MM.1S (cell line): ENCODE measurements around the gene TMEM109.

Experiments
- DNase-seq: peaks from one replicate; pipeline ENCODE4 v3.0.0-alpha.2; 2015
- H2AFZ ChIP-seq: fragments of 300-600 bp; sonication (generic); 2 replicates; pipeline ENCODE4 v1.6.0; 2016; ENCODE audit warnings: antibody characterized with exemption, low read length
- H3F3A ChIP-seq: fragments of 300-600 bp; sonication (generic); 2 replicates; pipeline ENCODE4 v1.6.1; 2016; ENCODE audit warnings: mild to moderate bottlenecking, antibody characterized with exemption, low read length, moderate library complexity, mixed read lengths; ENCODE audit not compliant: insufficient read depth
- H3K27ac ChIP-seq: fragments of 300-600 bp; sonication (generic); 2 replicates; pipeline ENCODE4 v1.5.1; 2016; ENCODE audit warnings: mild to moderate bottlenecking, low read length
- H3K27me3 ChIP-seq: fragments of 300-600 bp; sonication (generic); replicated peaks from 2 replicates; pipeline ENCODE4 v1.6.0; 2016; ENCODE audit warnings: low read length; ENCODE audit not compliant: insufficient read depth
- H3K36me3 ChIP-seq: fragments of 300-600 bp; sonication (generic); replicated peaks from 2 replicates; pipeline ENCODE4 v1.6.1; 2016; ENCODE audit warnings: mild to moderate bottlenecking, low read length, mixed read lengths; ENCODE audit not compliant: insufficient read depth
- H3K4me1 ChIP-seq: fragments of 300-600 bp; sonication (generic); 2 replicates; pipeline ENCODE4 v1.6.1; 2016; ENCODE audit warnings: low read length, mixed read lengths
- H3K4me2 ChIP-seq: fragments of 300-600 bp; sonication (generic); 2 replicates; pipeline ENCODE4 v1.6.0; 2016; ENCODE audit warnings: low read depth, low read length
- H3K4me3 ChIP-seq: fragments of 300-600 bp; sonication (generic); 2 replicates; pipeline ENCODE4 v1.5.1; 2016; ENCODE audit warnings: low read length, mixed read lengths
- H3K79me2 ChIP-seq: fragments of 300-600 bp; sonication (generic); 2 replicates; pipeline ENCODE4 v1.6.1; 2016; ENCODE audit warnings: mixed run types, low read length, mixed read lengths
- H3K9ac ChIP-seq: fragments of 300-600 bp; sonication (generic); 2 replicates; pipeline ENCODE4 v1.6.1; 2016; ENCODE audit warnings: low read length, mixed read lengths
- H3K9me2 ChIP-seq: fragments of 300-600 bp; sonication (generic); replicated peaks from 2 replicates; pipeline ENCODE4 v1.6.1; 2016; ENCODE audit warnings: mild to moderate bottlenecking, low read length, mixed read lengths; ENCODE audit not compliant: insufficient read depth
- H3K9me3 ChIP-seq: fragments of 300-600 bp; sonication (generic); replicated peaks from 2 replicates; pipeline ENCODE4 v1.6.1; 2016; ENCODE audit warnings: mild to moderate bottlenecking, low read length, mixed read lengths; ENCODE audit not compliant: insufficient read depth
- H4K20me1 ChIP-seq: fragments of 300-600 bp; sonication (generic); 2 replicates; pipeline ENCODE4 v1.6.1; 2016; ENCODE audit warnings: mild to moderate bottlenecking, low read length, moderate library complexity, mixed read lengths; ENCODE audit not compliant: insufficient read depth
- EZH2 ChIP-seq: fragments of 300-600 bp; sonication (generic); optimal IDR thresholded peaks from 2 replicates; pipeline ENCODE3; 2017; ENCODE audit warnings: low read depth, mild to moderate bottlenecking, antibody characterized with exemption, low read length, mixed read lengths
- EZH2phosphoT487 ChIP-seq: fragments of 300-600 bp; sonication (generic); IDR thresholded peaks from 2 replicates; pipeline ENCODE4 v1.6.1; 2018; ENCODE audit warnings: antibody characterized with exemption, low read length
- TF ChIP-seq, protein P1 (sequence below): fragments of 300-600 bp; sonication (generic); IDR thresholded peaks from 2 replicates; pipeline ENCODE4 v1.5.1; 2016; ENCODE audit warnings: antibody characterized with exemption, low read length, mixed read lengths

Gene TMEM109

GRCh38 chr11:60869451-60869825, 44.5 kb upstream of the TMEM109 start:
- Histone ChIP-seq H3F3A (peaks cover 20% of the 10 kb centered on the region), H3K9me3 (no peaks in the 10 kb centered on the region), H4K20me1 (no peaks in the 10 kb centered on the region), H3K27ac (peak overlapping the region; percentile 100), H3K9ac (peak overlapping the region; percentile 71), H3K4me1 (peaks cover 63% of the 10 kb centered on the region), H3K79me2 (no peaks in the 10 kb centered on the region), H2AFZ (no peak overlapping the region), H3K36me3 (no peaks in the 10 kb centered on the region), H3K9me2 (no peaks in the 10 kb centered on the region), H3K27me3 (no peaks in the 10 kb centered on the region), H3K4me2 (peak overlapping the region; percentile 78), H3K4me3 (no peak overlapping the region)
- DNase-seq, result no peak
- TF ChIP-seq, protein P1, sequence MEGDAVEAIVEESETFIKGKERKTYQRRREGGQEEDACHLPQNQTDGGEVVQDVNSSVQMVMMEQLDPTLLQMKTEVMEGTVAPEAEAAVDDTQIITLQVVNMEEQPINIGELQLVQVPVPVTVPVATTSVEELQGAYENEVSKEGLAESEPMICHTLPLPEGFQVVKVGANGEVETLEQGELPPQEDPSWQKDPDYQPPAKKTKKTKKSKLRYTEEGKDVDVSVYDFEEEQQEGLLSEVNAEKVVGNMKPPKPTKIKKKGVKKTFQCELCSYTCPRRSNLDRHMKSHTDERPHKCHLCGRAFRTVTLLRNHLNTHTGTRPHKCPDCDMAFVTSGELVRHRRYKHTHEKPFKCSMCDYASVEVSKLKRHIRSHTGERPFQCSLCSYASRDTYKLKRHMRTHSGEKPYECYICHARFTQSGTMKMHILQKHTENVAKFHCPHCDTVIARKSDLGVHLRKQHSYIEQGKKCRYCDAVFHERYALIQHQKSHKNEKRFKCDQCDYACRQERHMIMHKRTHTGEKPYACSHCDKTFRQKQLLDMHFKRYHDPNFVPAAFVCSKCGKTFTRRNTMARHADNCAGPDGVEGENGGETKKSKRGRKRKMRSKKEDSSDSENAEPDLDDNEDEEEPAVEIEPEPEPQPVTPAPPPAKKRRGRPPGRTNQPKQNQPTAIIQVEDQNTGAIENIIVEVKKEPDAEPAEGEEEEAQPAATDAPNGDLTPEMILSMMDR, result no peak
- no peak for TF ChIP-seq EZH2phosphoT487
- TF ChIP-seq EZH2, result no peak

- Histone ChIP-seq H3K9me2 (no peaks in the 10 kb centered on the region), H3K4me3 (peak overlapping the region; percentile 25; the same call in 1 of the 2 replicates), H3K4me1 (peaks cover 59% of the 10 kb centered on the region), H3K9ac (peak overlapping the region; percentile 71), H4K20me1 (no peaks in the 10 kb centered on the region), H3K4me2 (peak overlapping the region; percentile 78), H3F3A (peaks cover 20% of the 10 kb centered on the region), H2AFZ (peak overlapping the region; percentile 49), H3K79me2 (no peaks in the 10 kb centered on the region), H3K36me3 (no peaks in the 10 kb centered on the region), H3K27ac (peak overlapping the region; percentile 100), H3K27me3 (no peaks in the 10 kb centered on the region), H3K9me3 (no peaks in the 10 kb centered on the region)
- peak; percentile 93 for DNase-seq
- no peak for TF ChIP-seq EZH2
- TF ChIP-seq EZH2phosphoT487, result no peak
- TF ChIP-seq, protein P1, result no peak
These were observed 43.7 kb upstream of the TMEM109 start for GRCh38 chr11:60870276-60870675.

GRCh38 chr11:60870733-60871377, 43.1 kb upstream of the TMEM109 start:
- Histone ChIP-seq H3K9me2 (no peaks in the 10 kb centered on the region), H3K9ac (peak overlapping the region; percentile 71), H3K36me3 (no peaks in the 10 kb centered on the region), H3K4me1 (peaks cover 61% of the 10 kb centered on the region), H3K9me3 (no peaks in the 10 kb centered on the region), H3K79me2 (no peaks in the 10 kb centered on the region), H3F3A (peaks cover 20% of the 10 kb centered on the region), H3K4me3 (peak overlapping the region; percentile 25; the same call in 1 of the 2 replicates), H3K4me2 (peak overlapping the region; percentile 78), H3K27me3 (no peaks in the 10 kb centered on the region), H4K20me1 (no peaks in the 10 kb centered on the region), H2AFZ (peak overlapping the region; percentile 49), H3K27ac (peak overlapping the region; percentile 100)
- DNase-seq, result peak; percentile 31
- TF ChIP-seq EZH2, result no peak
- TF ChIP-seq, protein P1, result no peak
- TF ChIP-seq EZH2phosphoT487, result no peak
